Midbrain (tissue), 1 donor: ENCODE data around the gene ELMO2.

Source experiments
- DNase-seq: peaks from one replicate; lab custom pipeline; 2025; lab: John Stamatoyannopoulos, UW

The ELMO2 gene

DNA sequence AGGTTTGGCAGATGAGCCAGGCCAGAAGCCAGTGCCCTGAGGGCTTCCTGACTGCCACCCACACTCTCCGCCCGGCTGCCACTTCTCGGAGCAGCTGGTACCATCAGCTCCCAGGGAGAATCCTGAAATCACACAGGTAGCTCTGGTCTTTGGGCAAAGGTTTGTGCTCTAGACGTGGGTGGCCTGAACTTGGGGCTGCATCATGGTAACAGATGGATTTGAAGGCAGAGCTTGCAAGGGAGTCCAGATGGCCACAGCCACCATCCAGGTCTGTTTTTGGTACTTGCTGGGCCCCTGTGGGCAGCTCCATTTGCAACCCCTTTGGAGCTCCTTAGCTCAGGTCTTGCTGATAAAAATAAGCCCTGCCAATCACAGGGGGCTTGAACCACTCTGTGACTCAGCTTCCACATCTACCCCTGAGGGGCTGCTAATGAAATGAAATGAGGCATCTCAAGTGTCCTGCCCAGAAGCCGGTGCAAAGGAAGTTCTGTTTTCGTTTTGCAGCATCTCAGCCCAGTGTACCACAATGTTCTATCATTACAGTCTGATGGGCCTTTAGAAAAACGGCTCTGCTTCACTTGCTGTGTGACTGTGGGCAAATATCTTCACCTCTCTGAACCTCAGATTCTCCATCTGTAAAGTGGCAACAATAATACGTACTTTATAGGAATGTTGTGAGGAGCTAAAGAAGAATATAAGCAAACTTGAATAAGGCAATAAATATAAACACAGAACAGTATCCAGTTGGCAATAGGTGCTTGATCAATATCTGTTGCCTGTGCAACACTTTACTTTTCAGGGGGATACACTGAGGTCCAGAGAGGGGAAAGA, 73.0 kb downstream of the ELMO2 start:
- no peak for DNase-seq

DNA sequence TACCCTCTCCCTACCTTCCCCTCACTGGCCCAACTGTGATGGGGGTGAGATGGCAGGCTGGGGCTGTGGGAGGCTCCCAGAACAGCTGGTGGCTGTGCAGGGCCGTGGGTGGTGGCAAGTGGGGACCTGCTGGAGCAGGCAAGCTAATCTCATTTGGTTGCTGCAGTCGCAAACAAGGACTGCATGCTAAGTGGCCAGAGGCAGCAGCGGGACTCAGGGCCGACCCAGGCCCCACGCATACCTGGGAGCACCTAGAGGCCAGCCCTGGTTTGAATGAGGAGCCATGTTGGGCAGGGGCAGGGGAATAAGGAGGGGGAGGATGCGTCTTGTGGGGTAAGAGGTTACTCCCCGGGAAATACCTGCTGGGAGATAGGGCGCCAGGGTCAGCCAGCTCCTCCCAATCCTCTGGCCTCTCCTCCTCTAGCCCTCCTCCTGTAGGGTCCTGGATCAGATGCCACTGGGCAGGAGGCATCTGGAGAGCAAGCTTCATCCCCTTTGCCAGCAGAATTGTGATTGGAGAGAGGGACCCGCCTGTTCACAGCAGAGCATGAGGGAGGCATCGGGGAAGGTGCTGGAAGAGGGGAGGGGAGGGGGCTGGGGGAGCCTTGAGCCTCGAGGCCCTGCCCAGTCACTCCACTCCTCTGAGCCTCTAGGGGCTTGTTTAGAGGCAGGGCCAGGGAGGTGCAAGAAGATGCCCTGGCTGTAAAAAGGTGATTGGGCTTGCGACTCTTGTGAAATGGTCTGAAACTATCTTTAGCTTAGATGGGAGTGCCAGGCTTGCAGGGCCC, 73.8 kb downstream of the ELMO2 start:
- no peak for DNase-seq

DNA sequence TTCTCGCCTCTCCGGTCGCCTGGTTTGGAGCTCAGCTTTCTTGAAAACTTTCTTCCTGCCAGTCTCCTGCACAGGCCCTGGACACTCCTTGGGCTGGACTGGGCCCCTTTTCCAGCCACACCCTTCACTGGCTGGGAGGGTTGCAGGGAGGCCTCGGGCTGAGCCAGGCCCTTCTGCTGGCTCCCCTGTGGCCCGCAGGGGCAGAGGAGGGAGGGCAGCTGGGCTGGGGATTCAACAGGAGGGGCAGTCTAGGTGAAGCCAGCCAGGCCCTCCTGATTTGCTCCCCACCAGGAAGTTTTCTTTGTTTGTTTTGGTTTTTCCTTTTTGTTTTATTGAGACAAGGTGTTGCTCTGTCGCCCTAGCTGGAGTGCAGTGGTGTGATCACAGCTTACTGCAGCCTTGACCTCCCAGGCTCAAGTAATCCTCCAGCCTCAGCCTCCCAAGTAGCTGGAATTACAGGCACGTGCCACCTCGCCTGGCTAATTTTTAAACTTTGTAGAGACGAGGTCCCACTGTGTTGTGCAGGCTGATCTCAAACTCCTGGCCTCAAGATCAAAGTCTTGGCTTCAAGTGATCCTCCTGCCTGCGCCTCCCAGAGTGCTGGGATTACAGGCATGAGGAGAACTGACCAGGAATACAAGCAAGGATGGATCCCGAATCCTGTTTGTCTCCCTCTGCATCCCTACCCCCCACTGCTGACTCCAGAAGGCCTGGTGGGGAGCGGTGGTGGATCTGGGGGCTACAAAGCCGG, 74.6 kb downstream of the ELMO2 start:
- DNase-seq = no peak

DNA sequence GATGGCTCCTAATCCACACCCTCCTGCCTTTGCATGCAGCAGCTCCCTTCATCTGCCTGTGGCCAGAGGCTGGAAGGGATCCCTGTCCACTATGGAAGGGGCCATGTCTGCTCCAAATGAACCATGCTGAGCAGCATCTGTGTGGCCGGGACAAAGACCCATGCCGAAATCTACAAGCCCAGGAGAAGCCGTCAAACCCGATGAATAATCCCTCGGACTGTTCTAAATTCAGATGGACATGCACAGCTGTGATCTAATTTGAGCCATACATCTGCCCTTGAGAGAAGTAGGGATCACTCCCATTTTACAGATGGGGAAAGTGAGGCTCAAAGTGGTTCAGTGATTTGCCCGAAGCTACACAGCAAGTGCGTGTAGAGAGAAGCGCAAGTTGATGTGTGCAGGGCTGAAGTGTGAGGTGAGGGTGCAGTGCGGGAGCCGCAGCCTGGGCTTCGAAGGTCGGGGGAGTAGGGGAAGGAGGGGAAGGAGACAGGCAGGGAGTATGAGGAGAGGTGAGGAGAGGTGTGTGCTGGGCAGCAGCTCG, 75.5 kb downstream of the ELMO2 start:
- no peak for DNase-seq

DNA sequence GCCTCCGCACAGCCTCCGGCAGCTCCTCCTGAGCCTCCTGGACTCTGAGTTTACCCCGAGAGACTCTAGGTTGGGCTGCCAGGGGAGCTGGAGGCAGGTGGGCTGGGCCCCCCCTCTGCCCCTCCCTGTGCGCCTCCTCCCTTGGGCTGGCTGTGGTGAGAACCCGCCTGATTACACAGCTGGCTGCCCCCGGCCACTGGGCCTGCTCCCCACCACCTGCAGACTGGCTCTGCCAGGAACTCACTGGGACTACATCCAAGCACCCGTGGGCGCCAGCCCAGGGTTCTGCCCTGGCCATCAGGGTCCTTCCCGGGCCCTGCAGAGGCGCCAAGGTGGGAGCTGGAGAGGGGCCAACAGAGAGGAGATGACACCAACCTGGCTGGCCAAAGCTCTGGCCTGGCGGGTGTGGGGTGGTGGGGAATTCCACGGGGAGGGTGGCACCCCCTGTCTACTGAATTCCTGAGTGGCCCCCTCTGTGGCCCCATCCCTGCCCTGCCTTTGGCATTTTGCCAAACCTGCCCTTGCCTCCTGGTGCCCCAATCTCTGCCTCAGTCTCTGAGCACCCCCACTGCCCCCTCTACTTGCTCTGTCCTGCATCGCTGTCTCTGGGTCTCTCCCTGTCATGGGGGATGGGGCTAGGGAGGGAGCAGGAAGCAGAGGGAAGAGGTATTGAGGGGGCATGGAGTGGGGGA, 76.2 kb downstream of the ELMO2 start:
- no peak for DNase-seq

DNA sequence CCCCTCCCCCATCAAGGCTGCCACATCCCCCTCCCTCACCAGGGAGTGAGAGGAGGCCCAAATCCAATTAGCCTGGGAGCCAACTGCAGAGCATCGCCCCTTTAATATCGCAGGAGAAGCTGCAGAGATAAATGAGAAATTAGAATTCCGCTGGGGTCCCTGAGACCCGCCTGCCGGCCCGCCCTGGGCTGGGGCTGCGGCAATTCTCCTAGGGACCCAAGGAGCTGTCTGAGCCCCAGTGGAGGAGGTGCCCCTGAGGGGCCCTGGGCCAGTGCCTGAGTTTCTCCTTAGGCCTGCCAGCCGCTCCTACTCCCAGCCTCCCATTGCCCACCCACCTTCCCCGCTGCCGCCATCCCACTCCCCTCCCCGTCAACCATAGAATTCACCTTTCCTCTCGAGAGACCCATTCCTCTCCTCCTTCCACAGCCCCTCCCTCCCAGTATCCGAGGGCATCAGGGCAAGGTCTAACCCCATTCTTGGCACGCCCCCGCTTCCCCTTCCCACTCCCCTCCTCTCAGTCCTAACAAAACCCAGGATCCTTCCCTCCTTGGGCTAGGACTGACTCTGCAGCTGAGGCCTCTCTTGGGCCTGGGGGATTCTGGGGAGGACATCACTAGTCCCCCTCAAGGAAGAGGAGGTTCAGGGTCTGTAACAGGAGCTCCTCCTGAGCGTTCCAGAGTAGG, 78.1 kb downstream of the ELMO2 start:
- no peak for DNase-seq

DNA sequence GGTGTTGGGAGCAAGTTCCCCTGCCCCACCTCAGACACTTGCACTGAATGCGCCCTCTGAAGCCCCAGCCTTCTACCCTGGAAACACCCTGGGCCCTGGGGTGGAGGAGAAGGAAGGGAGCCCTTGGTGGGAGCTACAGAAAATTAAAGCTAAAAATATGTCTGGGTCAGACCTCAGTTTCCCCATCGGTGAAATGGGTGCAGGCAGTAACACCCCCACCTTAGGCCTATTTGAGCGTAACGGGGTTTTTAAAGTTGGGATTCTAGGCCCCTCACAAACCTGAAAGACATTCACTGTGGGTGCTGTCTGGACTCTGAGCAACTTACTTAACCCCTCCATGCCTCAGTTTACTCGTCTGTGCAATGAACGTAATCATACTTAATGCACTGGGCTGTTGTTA, 78.9 kb downstream of the ELMO2 start:
- no peak for DNase-seq

DNA sequence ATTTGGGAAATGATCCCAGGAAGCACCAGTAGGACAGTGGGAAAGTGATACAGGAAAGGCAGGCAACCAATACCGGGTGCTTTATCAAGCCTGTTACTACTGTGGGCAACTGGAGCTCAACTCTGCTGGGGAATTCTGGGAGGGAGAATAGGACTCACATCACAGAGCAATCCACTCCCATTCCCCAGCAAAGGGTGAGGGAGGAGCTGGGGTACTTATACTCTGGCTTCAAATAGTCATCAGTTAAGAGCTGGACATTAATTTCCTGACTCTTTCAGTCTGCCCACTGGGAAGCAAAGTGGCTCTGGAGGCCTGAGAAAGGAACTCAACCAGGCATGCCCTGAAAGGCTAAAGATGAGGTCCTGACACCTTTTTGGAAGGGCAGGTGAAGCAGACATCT, 80.6 kb downstream of the ELMO2 start:
- DNase-seq = no peak

DNA sequence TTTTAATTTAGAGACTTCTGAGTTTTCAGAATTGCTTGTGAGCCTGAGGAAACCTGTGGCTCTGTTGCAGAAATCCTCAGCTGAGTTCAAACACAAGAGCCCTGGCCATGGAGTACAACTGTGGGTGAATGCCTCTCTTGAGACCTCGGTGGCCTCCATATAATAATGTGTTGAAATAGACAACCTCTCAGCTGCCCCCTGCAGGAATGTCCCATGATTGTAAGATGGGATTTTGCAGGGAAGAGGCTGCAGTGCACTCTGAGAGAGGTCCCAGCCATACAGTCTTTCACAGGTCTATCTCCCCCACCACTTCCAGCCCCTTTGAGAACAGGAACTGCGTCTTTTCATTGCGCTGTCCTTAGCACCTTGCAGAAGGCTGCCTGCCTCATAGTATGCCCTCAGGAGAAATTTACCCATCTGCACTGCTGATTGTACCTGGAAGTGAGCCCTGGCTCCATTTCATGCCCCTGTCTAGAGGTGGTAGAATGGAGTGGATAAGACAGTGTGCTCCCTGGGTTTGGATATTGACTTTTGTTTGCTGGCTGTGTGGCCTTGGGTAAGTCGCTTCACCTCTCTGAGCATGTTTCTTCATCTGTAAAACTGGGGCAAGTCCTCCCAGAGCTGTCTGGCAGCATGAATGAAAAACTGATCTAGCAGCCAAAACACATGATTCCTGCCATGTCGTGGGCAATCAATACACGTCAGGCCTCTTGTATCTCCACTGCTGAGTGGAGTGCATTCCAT, 81.3 kb downstream of the ELMO2 start:
- DNase-seq = no peak

DNA sequence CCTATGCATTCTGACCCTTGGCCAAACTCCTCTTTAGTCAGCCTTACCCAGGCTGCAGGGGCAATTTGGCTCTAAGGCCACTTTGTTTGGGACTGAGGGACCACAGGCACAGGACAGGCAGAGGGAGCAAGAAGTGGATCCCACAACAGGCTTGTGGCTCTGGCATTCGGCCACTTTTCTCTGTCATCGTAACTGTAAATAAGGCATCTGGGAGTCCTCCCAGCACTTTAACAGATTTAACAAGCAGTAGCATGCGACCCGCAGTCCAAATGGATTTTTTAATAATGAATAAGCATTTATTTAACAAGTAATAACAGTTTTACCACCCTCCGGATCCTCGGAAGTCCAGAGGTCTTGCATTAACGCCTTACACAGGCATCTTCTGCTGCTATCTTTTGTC, 82.0 kb downstream of the ELMO2 start:
- no peak for DNase-seq

DNA sequence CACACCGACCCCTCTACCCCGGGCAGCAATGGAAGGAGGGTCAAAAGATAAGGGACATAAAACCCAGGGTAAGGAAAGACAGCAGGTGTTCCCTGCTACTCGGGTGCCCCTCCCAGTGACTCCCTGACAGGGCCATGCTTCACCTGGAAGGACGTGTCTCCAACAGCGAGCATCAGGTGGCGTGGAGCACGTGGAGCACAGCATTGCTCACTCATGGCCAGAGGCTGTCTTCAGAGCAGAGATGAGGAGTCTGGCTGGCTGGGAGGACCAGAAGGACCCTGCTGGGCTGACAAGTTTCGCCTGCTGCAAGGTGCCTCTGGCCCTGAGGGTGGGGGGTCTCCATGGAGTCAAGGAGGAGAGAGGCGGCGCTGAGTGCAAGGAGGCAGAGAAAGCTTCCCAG, 82.9 kb downstream of the ELMO2 start:
- no peak for DNase-seq

DNA sequence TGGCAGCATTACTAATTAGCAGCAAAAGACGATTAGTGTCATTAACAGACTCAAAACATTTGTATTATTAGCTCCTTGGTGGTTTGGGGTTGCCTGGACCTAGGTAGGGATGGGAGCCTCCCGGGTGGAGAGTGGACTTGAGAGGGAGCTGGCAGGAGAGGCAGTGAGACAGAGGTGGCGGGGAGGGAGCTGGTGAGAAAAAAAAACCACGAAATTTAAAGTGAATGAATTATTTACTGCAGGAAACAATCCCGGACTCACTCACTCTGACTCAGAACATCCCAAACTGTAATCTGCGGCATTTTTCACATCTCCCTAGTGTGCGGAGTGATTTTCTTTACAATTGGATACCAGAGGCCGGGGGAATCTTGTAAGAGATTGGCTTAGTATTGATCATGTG, 83.8 kb downstream of the ELMO2 start:
- DNase-seq = no peak

DNA sequence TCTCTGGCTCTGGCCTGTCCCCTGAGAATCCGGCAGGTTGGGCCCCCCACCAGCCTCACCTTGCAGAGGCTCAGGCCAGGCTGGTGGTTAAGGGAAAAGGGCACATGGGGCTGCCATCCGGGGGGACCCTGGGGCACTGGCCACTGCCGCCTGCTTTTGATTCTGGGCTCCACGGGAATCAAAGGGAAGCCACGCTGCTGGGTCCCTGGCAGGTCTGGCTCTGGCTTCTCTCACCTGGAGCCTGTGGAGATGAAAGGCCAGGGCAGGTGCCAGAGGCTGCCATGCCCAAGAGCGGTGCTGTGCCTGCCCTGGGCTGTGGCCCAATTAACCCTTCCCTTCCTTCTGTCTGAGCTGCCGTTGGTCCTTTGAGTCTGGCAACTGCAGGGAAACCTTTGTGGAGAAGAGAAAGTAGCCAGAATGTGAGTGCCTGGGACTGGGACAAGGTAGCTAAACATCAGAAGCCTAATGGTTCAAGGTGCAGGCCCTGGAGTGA, 88.7 kb downstream of the ELMO2 start:
- DNase-seq = no peak

DNA sequence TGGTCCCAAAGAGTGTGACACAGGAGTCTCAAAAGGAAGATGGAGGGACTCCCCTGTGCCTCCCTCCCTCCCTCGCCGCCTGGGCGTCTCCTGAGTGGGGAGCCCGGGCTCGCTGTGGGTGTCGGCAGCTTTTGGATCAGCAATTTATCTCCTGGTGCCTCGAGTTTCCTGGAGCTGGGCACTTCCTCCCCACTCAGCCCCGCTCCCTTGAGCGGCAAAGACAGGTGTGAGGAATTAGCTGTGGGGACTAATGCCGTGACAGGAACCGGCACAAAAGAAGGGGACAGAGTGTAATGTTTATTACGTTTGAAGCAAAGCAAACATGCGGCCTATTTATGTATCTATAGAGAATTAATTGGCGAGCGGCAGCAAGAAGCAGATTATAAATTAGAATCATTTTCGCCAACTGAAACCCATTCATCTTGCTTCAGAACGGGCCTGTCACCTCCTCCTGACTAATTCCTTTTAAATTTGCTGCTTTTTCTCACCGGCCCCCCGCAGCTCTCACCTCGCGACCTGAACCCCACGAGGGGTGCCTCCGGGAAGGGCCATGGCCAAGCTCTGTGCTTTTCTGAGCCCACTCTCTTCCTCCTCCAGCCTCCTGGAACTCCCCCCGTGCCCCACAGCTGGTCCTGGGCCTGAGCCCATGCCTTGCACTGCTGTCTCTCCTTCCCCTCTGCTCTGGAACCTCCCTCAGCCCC, 89.3 kb downstream of the ELMO2 start:
- no peak for DNase-seq
